Body of pancreas (tissue), 4 donors: ENCODE measurements around the gene LYSMD4. TPM values are rescaled to one million over a fixed set of nuclear protein-coding genes. Genes with fewer than 3 reads are reported as not detected.

ENCODE experiments used
- ATAC-seq: fragments of 150-250 bp; one replicate; pipeline ENCODE4 v1.9.1; 2016
- DNase-seq, 4 donors: peaks; one replicate each; pipeline ENCODE4 v3.0.0-alpha.2; 2019
- H3K27ac ChIP-seq, 4 donors: fragments of 200-600 bp; sonication (generic); 1 replicate in 3 of 4; 2 replicates in 1 of 4; pipeline versions ENCODE4 v1.5.1 to v1.6.1; 2016 to 2019; ENCODE audit warnings: mild to moderate bottlenecking in 1 of 4, mixed read lengths in 1 of 4, moderate library complexity in 1 of 4
- H3K27me3 ChIP-seq, 2 donors: fragments of 200-600 bp; sonication (generic); one replicate each; pipeline ENCODE4 v1.6.0; 2016; ENCODE audit warnings: mild to moderate bottlenecking in 1 of 2
- H3K36me3 ChIP-seq, 2 donors: fragments of 200-600 bp; sonication (generic); replicated peaks in 1 of 2; 2 replicates each; pipeline ENCODE4 v1.5.1; 2016; ENCODE audit warnings: low read depth in 2 of 2; ENCODE audit not compliant: insufficient read depth in 1 of 2
- H3K4me1 ChIP-seq: fragments of 200-600 bp; sonication (generic); one replicate; pipeline ENCODE4 v1.6.0; 2016
- H3K4me3 ChIP-seq, 2 donors: fragments of 200-600 bp; sonication (generic); 1 replicate in 1 of 2; 2 replicates in 1 of 2; pipeline ENCODE4 v1.5.1; 2016 to 2019
- H3K9me3 ChIP-seq, 3 donors: fragments of 200-600 bp; sonication (generic); 1 replicate in 2 of 3; 2 replicates in 1 of 3; pipeline ENCODE4 v1.5.1; 2016
- CTCF ChIP-seq, 7 experiments: fragments of 450-650 bp in 4 of 7; fragments of 200-600 bp in 3 of 7; sonication (generic) in 3 of 7; IDR thresholded peaks; one replicate each; pipeline ENCODE4 v1.5.1; 2016 to 2019; ENCODE audit warnings: antibody characterized with exemption in 7 of 7
- POLR2A ChIP-seq, 3 donors: fragments of 450-650 bp; IDR thresholded peaks; one replicate each; pipeline ENCODE4 v1.6.1; 2016; ENCODE audit warnings: antibody characterized with exemption in 3 of 3, mild to moderate bottlenecking in 2 of 3
- WGBS, 2 donors: methylation state at CpG; one replicate each; pipeline ENCODE4 v1.1.5; 2017; 5-methylcytosine and 5-hydroxymethylcytosine counted together
- intact Hi-C: fragments of 100-400 bp; cut with DNase I; formaldehyde crosslinking; loops from one replicate; pipeline ENCODE4 v1.15.1; 2023
- total RNA-seq, 2 donors: library from RNA; depleted of rRNA; stranded (reverse); fragments of >200 nt; gene quantifications; one replicate each; pipeline ENCODE4 v1.1.0, GENCODE V29; 2016

Gene LYSMD4
- total RNA-seq, 2 donors from 2014 or later, result 0.66 to 12.5 TPM

- Histone ChIP-seq H3K27ac (no peak overlapping the region), H3K4me1 (peaks cover 11% of the 10 kb centered on the region), H3K4me3 (no peak overlapping the region), H3K36me3 (peaks cover 0 to 7% of the 10 kb centered on the region in 2 donors), H3K27me3 (no peaks in the 10 kb centered on the region), H3K9me3 (no peaks in the 10 kb centered on the region)
- no peak for DNase-seq
- intact Hi-C loops, result loop anchor here (10.0 kb wide), 1 partner anchor 453 kb away; no protein-coding TSS in a partner anchor
- TF ChIP-seq POLR2A (IDR thresholded peaks at IDR 0.05) (no peak), CTCF (IDR thresholded peaks at IDR 0.05) (no peak)
- 82 to 86% methylated on average over 17 to 19 of the region's 19 CpGs for WGBS, 2 donors
- ATAC-seq, result no peak
Measured at GRCh38 chr15:99717161-99718009, 15.9 kb downstream of the LYSMD4 start.

GRCh38 chr15:99716540-99717095 is 16.6 kb downstream of the LYSMD4 start:
- TF ChIP-seq CTCF (IDR thresholded peaks at IDR 0.05) (no peak), POLR2A (IDR thresholded peaks at IDR 0.05) (no peak)
- DNase-seq (no peak), ATAC-seq (no peak)
- H3K9me3 ChIP-seq, result no peaks in the 10 kb centered on the region
- 78 to 82% methylated on average over 9 to 10 of the region's 10 CpGs for WGBS, 2 donors
- H3K36me3 ChIP-seq, result peaks cover 0 to 10% of the 10 kb centered on the region in 2 donors
- no peak overlapping the region for H3K27ac ChIP-seq
- intact Hi-C loops, result loop anchor here (10.0 kb wide), 1 partner anchor 452 kb away; no protein-coding TSS in a partner anchor
- H3K27me3 ChIP-seq, result no peaks in the 10 kb centered on the region
- H3K4me3 ChIP-seq, result no peak overlapping the region
- peaks cover 9% of the 10 kb centered on the region for H3K4me1 ChIP-seq

DNA sequence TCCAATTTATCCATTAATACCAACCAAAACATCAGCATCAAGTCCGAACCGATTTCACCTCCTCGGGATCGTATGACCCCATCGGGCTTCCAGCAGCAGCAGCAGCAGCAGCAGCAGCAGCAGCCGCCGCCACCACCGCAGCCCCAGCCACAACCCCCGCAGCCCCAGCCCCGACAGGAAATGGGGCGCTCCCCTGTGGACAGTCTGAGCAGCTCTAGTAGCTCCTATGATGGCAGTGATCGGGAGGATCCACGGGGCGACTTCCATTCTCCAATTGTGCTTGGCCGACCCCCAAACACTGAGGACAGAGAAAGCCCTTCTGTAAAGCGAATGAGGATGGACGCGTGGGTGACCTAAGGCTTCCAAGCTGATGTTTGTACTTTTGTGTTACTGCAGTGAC is 20.8 kb downstream of the LYSMD4 start:
- Histone ChIP-seq H3K4me1 (peaks cover 17% of the 10 kb centered on the region), H3K27ac (no peak overlapping the region), H3K9me3 (no peaks in the 10 kb centered on the region), H3K4me3 (no peak overlapping the region), H3K36me3 (peaks cover 0 to 18% of the 10 kb centered on the region in 2 donors), H3K27me3 (no peaks in the 10 kb centered on the region)
- 81 to 84% methylated on average over 18 of the region's 18 CpGs for WGBS, 2 donors
- DNase-seq (no peak), ATAC-seq (no peak)
- TF ChIP-seq CTCF (IDR thresholded peaks at IDR 0.05) (no peak), POLR2A (IDR thresholded peaks at IDR 0.05) (no peak)
- intact Hi-C loops, result loop anchor here (10.0 kb wide), 1 partner anchor 448 kb away; no protein-coding TSS in a partner anchor

DNA sequence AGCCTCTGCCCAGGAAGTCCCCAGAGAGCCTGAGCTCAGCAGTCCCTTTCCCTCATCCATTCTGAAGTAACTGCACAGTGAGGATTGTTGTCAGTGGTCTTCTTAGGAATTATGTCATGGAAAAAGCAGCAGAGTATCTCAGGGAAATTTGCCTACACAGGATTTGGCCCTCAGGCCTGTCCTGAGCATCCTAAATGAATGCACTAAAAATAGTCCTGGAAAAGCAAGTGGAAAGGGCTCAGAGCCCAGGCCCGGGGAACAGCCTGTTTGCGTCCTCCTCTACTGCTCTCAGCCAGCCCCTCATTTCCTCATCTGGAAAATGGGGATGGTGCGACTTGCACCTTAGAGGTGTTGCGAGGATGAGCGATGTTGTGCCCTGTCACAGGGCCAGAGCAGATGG is 21.6 kb downstream of the LYSMD4 start:
- ATAC-seq (no peak), DNase-seq (no peak)
- H3K4me3 ChIP-seq, result no peak overlapping the region
- no peaks in the 10 kb centered on the region for H3K27me3 ChIP-seq
- 80% methylated on average over 5 of the region's 5 CpGs for WGBS, 2 donors
- intact Hi-C loops, result loop anchor here (10.0 kb wide), 1 partner anchor 447 kb away; no protein-coding TSS in a partner anchor
- peaks cover 20% of the 10 kb centered on the region for H3K4me1 ChIP-seq
- no peak overlapping the region for H3K27ac ChIP-seq
- H3K36me3 ChIP-seq, result peaks cover 0 to 18% of the 10 kb centered on the region in 2 donors
- TF ChIP-seq CTCF (IDR thresholded peaks at IDR 0.05), result no peak
- TF ChIP-seq POLR2A (IDR thresholded peaks at IDR 0.05), result no peak
- no peaks in the 10 kb centered on the region for H3K9me3 ChIP-seq
